Activated B cell treated with CpG ODN at 0.5 μM for 24 hours (primary cell): ENCODE results near the gene ZBTB4. TPM values are rescaled to one million over a fixed set of nuclear protein-coding genes. Genes with fewer than 3 reads are reported as not detected.
A peak's percentile ranks its signal among the peaks of the same experiment; 100 is the strongest.

ENCODE experiments used
- ATAC-seq: fragments of 200-7000 bp; cut with Tn5 transposase; one replicate; pipeline ENCODE4 v1.10.0; 2021; ENCODE audit warnings: low read depth, mild to moderate bottlenecking, moderate library complexity
- CTCF ChIA-PET: fragments of 350-600 bp; sonication (Branson Sonifier 250); formaldehyde crosslinking; loops from one replicate; lab custom pipeline; 2021; ENCODE audit warnings: antibody characterized with exemption; lab: Charles Lee
- POLR2A ChIA-PET: fragments of 350-600 bp; sonication (Branson Sonifier 250); formaldehyde crosslinking; loops from one replicate; lab custom pipeline; 2021; ENCODE audit warnings: antibody characterized with exemption; lab: Charles Lee
- DNase-seq: peaks from one replicate; pipeline ENCODE4 v3.0.0; 2022
- H3K27ac Mint-ChIP-seq: one replicate; pipeline ENCODE4 v1.8.0; 2020; ENCODE audit warnings: mixed read lengths
- H3K27me3 Mint-ChIP-seq: one replicate; pipeline ENCODE4 v1.8.0; 2021; ENCODE audit warnings: mixed read lengths
- H3K36me3 Mint-ChIP-seq: one replicate; pipeline ENCODE4 v1.8.0; 2021; ENCODE audit warnings: low read depth, mixed read lengths
- H3K4me1 Mint-ChIP-seq: one replicate; pipeline ENCODE4 v1.8.0; 2021; ENCODE audit warnings: mixed read lengths
- H3K4me3 Mint-ChIP-seq: one replicate; pipeline ENCODE4 v1.8.0; 2020; ENCODE audit warnings: mild to moderate bottlenecking, mixed read lengths
- H3K9me3 Mint-ChIP-seq: one replicate; pipeline ENCODE4 v1.8.0; 2020; ENCODE audit warnings: mixed read lengths
- CTCF ChIP-seq: fragments of 200-600 bp; IDR thresholded peaks from one replicate; pipeline ENCODE4 v1.8.0; 2022; ENCODE audit warnings: antibody characterized with exemption, mild to moderate bottlenecking
- intact Hi-C: fragments of 100-400 bp; cut with micrococcal nuclease; formaldehyde crosslinking; loops from one replicate; pipeline ENCODE4 v1.15.1; 2024
- total RNA-seq: library from RNA; stranded (reverse); gene quantifications from 2 replicates; pipeline ENCODE4 v1.2.3, GENCODE V29; 2022

Gene ZBTB4
- total RNA-seq, 1 donor from 2014 or later: 30.5 TPM

DNA sequence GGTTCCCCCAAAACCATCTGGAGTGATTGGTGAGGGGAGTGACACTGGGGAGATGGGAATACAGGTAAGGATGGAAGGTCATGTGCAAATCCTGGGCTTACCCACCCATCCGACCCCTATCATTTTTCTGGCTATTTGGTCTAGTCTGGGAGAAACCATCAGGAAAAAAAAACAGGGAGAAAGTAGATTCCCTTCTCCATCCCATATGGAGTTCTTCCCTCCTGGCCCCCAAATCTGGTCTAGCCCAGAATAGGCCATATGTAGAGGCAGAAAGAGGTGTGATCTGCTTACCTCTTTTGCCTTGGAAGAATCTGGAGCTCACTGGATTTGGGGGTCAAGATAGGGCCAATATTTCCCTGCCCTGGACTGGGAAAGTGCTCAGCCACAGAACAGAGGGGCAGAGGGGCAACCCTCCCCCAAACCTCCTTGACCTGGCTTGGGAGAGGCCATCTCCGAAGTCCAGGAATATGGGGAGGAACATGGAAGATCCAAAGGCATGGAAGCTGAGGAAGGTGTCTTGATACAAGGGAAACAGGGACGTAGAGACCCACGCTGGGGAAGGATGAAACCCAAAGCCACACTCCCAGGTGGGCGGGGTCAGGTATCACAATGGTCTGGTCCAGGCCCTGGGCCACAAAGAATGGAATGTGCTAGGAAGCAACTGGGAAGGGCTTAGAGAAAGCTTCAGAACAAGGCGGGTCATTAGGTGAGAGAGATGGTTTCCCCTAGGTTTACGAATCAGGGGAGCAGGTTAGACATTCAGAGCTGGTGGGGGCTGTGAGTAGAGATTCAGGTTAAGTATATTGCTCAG lies 18.4 kb downstream of the ZBTB4 start:
- ATAC-seq (no peak), DNase-seq (no peak)
- Mint-ChIP-seq H3K36me3 (peaks cover 20% of the 10 kb centered on the region), H3K27ac (no peak overlapping the region), H3K9me3 (no peaks in the 10 kb centered on the region), H3K27me3 (no peaks in the 10 kb centered on the region), H3K4me1 (peaks cover 6% of the 10 kb centered on the region), H3K4me3 (no peak overlapping the region)
- POLR2A ChIA-PET: interaction anchor here (2.0 kb wide), 1 partner anchor 17 kb away, joined by 5 read pairs; the partner anchor contains the start of gene CHRNB1
- CTCF ChIA-PET: interaction anchor here (1.2 kb wide), 1 partner anchor 19 kb away, joined by 3 read pairs; the partner anchor contains the start of gene ZBTB4
- no peak for TF ChIP-seq CTCF
- intact Hi-C loops: no loop called here

GRCh38 chr17:7459961-7460545 lies 19.4 kb downstream of the ZBTB4 start:
- ATAC-seq (no peak), DNase-seq (no peak)
- no peak for TF ChIP-seq CTCF
- Mint-ChIP-seq H3K36me3 (peaks cover 20% of the 10 kb centered on the region), H3K4me1 (peaks cover 11% of the 10 kb centered on the region), H3K9me3 (no peaks in the 10 kb centered on the region), H3K4me3 (no peak overlapping the region), H3K27me3 (no peaks in the 10 kb centered on the region), H3K27ac (no peak overlapping the region)
- intact Hi-C loops: no loop called here
- ChIA-PET CTCF (interaction anchor here (1.2 kb wide), 1 partner anchor 20 kb away, joined by 3 read pairs; the partner anchor contains the start of gene ZBTB4), POLR2A (interaction anchor here (1.8 kb wide), 1 partner anchor 19 kb away, joined by 4 read pairs; the partner anchor contains the start of gene ZBTB4)

DNA sequence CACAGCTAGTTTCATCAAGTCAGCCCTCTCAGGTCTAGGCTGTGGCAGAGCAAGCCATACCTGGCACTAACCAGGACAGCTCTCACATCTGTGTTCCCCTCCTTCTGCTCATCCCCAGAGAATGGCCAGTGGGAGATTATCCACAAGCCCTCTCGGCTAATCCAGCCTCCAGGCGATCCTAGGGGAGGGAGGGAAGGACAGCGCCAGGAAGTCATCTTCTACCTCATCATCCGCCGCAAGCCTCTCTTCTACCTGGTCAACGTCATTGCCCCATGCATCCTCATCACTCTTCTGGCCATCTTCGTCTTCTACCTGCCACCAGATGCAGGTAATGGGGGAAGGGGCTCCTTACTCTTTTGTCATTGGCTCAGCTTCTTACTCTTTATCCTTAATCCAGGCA lies 31.0 kb downstream of the ZBTB4 start:
- ChIA-PET CTCF (interaction anchor here (2.7 kb wide), 1 partner anchor 12 kb away, joined by 10 read pairs; no protein-coding TSS in a partner anchor), POLR2A (interaction anchor here (0.7 kb wide), 1 partner anchor 15 kb away, joined by 5 read pairs; no protein-coding TSS in a partner anchor)
- Mint-ChIP-seq H3K27me3 (peaks cover 43% of the 10 kb centered on the region), H3K36me3 (no peaks in the 10 kb centered on the region), H3K9me3 (no peaks in the 10 kb centered on the region), H3K27ac (no peak overlapping the region), H3K4me1 (peaks cover 25% of the 10 kb centered on the region), H3K4me3 (no peak overlapping the region)
- ATAC-seq (no peak), DNase-seq (no peak)
- intact Hi-C loops: no loop called here
- no peak for TF ChIP-seq CTCF

- DNase-seq (no peak), ATAC-seq (peak; percentile 73)
- H3K27me3 Mint-ChIP-seq: peaks cover 59% of the 10 kb centered on the region
- no peaks in the 10 kb centered on the region for H3K9me3 Mint-ChIP-seq
- CTCF ChIA-PET: interaction anchor here (0.6 to 1.5 kb wide), 2 partner anchors 9 to 39 kb away, joined by 3 to 7 read pairs; partner anchors contain the start of gene POLR2A
- intact Hi-C loops: loop anchor here (1.0 kb wide), 1 partner anchor 10 kb away; no protein-coding TSS in a partner anchor
- H3K27ac Mint-ChIP-seq: no peak overlapping the region
- H3K4me1 Mint-ChIP-seq: peaks cover 29% of the 10 kb centered on the region
- TF ChIP-seq CTCF: no peak
- H3K36me3 Mint-ChIP-seq: no peaks in the 10 kb centered on the region
- peak overlapping the region; percentile 78 for H3K4me3 Mint-ChIP-seq
- POLR2A ChIA-PET: interaction anchor here (0.8 to 2.6 kb wide), 7 partner anchors 9 to 205 kb away, joined by 3 to 18 read pairs (median 3); partner anchors contain the start of genes ATP1B2, POLR2A and TMEM102
Measured at GRCh38 chr17:7445619-7445968, 33.8 kb downstream of the ZBTB4 start.
